Transverse colon (tissue), 4 donors: ENCODE measurements around the gene SRD5A2. TPM values are rescaled to one million over a fixed set of nuclear protein-coding genes. Genes with fewer than 3 reads are reported as not detected.

Experiments used
- DNase-seq: peaks from one replicate; pipeline ENCODE4 v3.0.0-alpha.2; 2019
- H3K27ac ChIP-seq, 4 donors: fragments of 200-600 bp; sonication (generic); 2 replicates each; pipeline ENCODE4 v1.5.1; 2016 to 2018; ENCODE audit warnings: inconsistent platforms in 4 of 4
- H3K27me3 ChIP-seq: fragments of 200-600 bp; sonication (generic); 2 replicates; pipeline ENCODE4 v1.5.1; 2017; ENCODE audit warnings: inconsistent platforms
- H3K36me3 ChIP-seq, 4 donors: fragments of 200-600 bp; sonication (generic); 2 replicates each; pipeline ENCODE4 v1.5.1; 2017 to 2019; ENCODE audit warnings: inconsistent platforms in 4 of 4
- H3K4me1 ChIP-seq, 4 donors: fragments of 200-600 bp; sonication (generic); 2 replicates each; pipeline ENCODE4 v1.5.1; 2017 to 2020; ENCODE audit warnings: inconsistent platforms in 4 of 4
- H3K4me3 ChIP-seq, 4 donors: fragments of 200-600 bp; sonication (generic); 1 replicate in 1 of 4; 2 replicates in 3 of 4; pipeline versions ENCODE4 v1.5.1 to v1.6.1; 2017 to 2019; ENCODE audit warnings: inconsistent platforms in 4 of 4
- H3K9me3 ChIP-seq, 2 donors: fragments of 200-600 bp; sonication (generic); 2 replicates each; pipeline ENCODE4 v1.5.1; 2017 to 2019; ENCODE audit warnings: inconsistent platforms in 2 of 2
- CTCF ChIP-seq, 5 experiments: fragments of 200-600 bp in 3 of 5; fragments of 450-650 bp in 2 of 5; sonication (generic) in 3 of 5; IDR thresholded peaks; 1 replicate in 2 of 5; 2 replicates in 3 of 5; pipeline ENCODE4 v1.5.1; 2016 to 2017; ENCODE audit warnings: antibody characterized with exemption in 5 of 5, inconsistent platforms in 3 of 5, mild to moderate bottlenecking in 2 of 5, moderate library complexity in 1 of 5
- EP300 ChIP-seq: sonication (generic); formaldehyde crosslinking; IDR thresholded peaks from one replicate; pipeline ENCODE4 v1.6.1; 2017; ENCODE audit warnings: antibody characterized with exemption, low read depth
- POLR2A ChIP-seq: fragments of 450-650 bp; IDR thresholded peaks from one replicate; pipeline ENCODE4 v1.6.1; 2016; ENCODE audit warnings: antibody characterized with exemption, mild to moderate bottlenecking, moderate library complexity
- POLR2AphosphoS5 ChIP-seq, 3 donors: sonication (generic); formaldehyde crosslinking; IDR thresholded peaks; one replicate each; pipeline ENCODE4 v1.6.1; 2016; ENCODE audit warnings: antibody characterized with exemption in 3 of 3
- WGBS, 2 donors: methylation state at CpG; one replicate each; pipeline ENCODE4 v1.1.5; 2018; ENCODE audit warnings: low coverage in 1 of 2; 5-methylcytosine and 5-hydroxymethylcytosine counted together
- in situ Hi-C, 4 donors: fragments of 200-750 bp; cut with MboI; loops; one replicate each; pipeline versions ENCODE4 v1.15.0 to v1.15.1; 2017; ENCODE audit warnings: low sequenced_read_pairs in 3 of 4, low pct_ligation_motif_present in 1 of 4, low pct_unique_long_range_greater_than_20kb in 1 of 4
- intact Hi-C: fragments of 100-400 bp; cut with DNase I; formaldehyde crosslinking; loops from one replicate; pipeline ENCODE4 v1.15.1; 2023; ENCODE audit warnings: low total_unique reads
- total RNA-seq, 4 donors: library from RNA; depleted of rRNA; stranded (reverse); fragments of >200 nt; gene quantifications; one replicate each; pipeline ENCODE4 v1.1.0, GENCODE V29; 2016

SRD5A2 gene, protein sequence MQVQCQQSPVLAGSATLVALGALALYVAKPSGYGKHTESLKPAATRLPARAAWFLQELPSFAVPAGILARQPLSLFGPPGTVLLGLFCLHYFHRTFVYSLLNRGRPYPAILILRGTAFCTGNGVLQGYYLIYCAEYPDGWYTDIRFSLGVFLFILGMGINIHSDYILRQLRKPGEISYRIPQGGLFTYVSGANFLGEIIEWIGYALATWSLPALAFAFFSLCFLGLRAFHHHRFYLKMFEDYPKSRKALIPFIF
- total RNA-seq: not detected

- Histone ChIP-seq H3K27me3 (peaks cover 33% of the 10 kb centered on the region), H3K4me1 (no peaks in the 10 kb centered on the region), H3K9me3 (no peaks in the 10 kb centered on the region), H3K4me3 (no peak within 1 kb of the TSS), H3K36me3 (no peaks in the 10 kb centered on the region), H3K27ac (no peak within 1 kb of the TSS)
- intact Hi-C loops (no loop called here), in situ Hi-C loops (no loop called here)
- TF ChIP-seq EP300 (no peak), POLR2AphosphoS5 (IDR thresholded peaks at IDR 0.05) (no peak), POLR2A (no peak), CTCF (IDR thresholded peaks at IDR 0.05) (no peak)
- DNase-seq: no peak
- 32% methylated on average over 67 of the region's 76 CpGs; no CpG with 5 or more reads in 1 of the 2 donors for whole genome bisulfite sequencing, 2 donors
Observed at GRCh38 chr2:31580321-31581117, at the start of gene SRD5A2. Gene SRD5A2 (minus strand): TSS chr2:31580938. CDS start chr2:31580900, 38 bp downstream.

- WGBS, 2 donors: 80 to 83% methylated on average over 3 of the region's 3 CpGs
- TF ChIP-seq CTCF (IDR thresholded peaks at IDR 0.05) (no peak), POLR2AphosphoS5 (IDR thresholded peaks at IDR 0.05) (no peak), POLR2A (no peak), EP300 (no peak)
Observed at GRCh38 chr2:31606509-31606908, 25.8 kb upstream of the SRD5A2 start.

DNA sequence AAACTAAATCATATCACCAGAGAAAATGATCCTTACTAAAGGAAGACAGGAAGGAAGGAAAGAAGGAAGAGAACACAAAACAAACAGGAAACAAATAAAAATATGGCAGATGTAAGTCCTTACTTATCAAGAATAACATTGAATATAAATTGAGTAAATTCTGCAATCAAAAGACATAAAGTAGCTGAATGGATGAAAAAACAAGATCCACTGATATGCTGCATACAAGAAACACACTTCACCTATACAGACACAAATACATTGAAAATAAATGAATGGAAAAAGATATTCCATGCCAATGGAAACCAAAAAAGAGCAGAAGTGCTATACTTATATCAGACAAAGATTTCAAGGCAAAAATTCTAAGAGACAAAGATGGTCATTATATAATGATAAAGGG lies 18.0 kb upstream of the SRD5A2 start:
- in situ Hi-C loops: no loop called here
- peaks cover 0 to 3% of the 10 kb centered on the region in 2 donors for H3K9me3 ChIP-seq
- no peak overlapping the region for H3K27ac ChIP-seq
- H3K4me3 ChIP-seq: no peak overlapping the region
- H3K27me3 ChIP-seq: no peaks in the 10 kb centered on the region
- TF ChIP-seq EP300 (no peak), POLR2A (no peak), POLR2AphosphoS5 (IDR thresholded peaks at IDR 0.05) (no peak)
- DNase-seq: no peak
- H3K36me3 ChIP-seq: no peaks in the 10 kb centered on the region
- intact Hi-C loops: no loop called here
- H3K4me1 ChIP-seq: no peaks in the 10 kb centered on the region

More at GRCh38 chr2:31606509-31606908, 25.8 kb upstream of the SRD5A2 start:
- no peak for DNase-seq
- H3K27ac ChIP-seq: no peak overlapping the region
- H3K27me3 ChIP-seq: no peaks in the 10 kb centered on the region
- H3K4me1 ChIP-seq: no peaks in the 10 kb centered on the region
- in situ Hi-C loops: no loop called here
- H3K4me3 ChIP-seq: no peak overlapping the region
- H3K36me3 ChIP-seq: no peaks in the 10 kb centered on the region
- H3K9me3 ChIP-seq: peaks cover 6 to 7% of the 10 kb centered on the region in 2 donors
- intact Hi-C loops: no loop called here

- no peaks in the 10 kb centered on the region for H3K9me3 ChIP-seq
- intact Hi-C loops (no loop called here), in situ Hi-C loops (no loop called here)
- TF ChIP-seq POLR2AphosphoS5 (IDR thresholded peaks at IDR 0.05): no peak
- no peak for TF ChIP-seq EP300
- no peak for TF ChIP-seq POLR2A
- TF ChIP-seq CTCF (IDR thresholded peaks at IDR 0.05): no peak
- DNase-seq: no peak
- no peaks in the 10 kb centered on the region for H3K36me3 ChIP-seq
- H3K4me3 ChIP-seq: no peak overlapping the region
- no peaks in the 10 kb centered on the region for H3K4me1 ChIP-seq
- peaks cover 11% of the 10 kb centered on the region for H3K27me3 ChIP-seq
- H3K27ac ChIP-seq: no peak overlapping the region
Observed at GRCh38 chr2:31586230-31586629, 5.5 kb upstream of the SRD5A2 start.
